SK-N-SH treated with all-trans-retinoic acid at 6 μM for 48 hours (cell line): ENCODE measurements around the gene CLEC12A.
"Not testable (repeated sequence)": the region's sequence is repeated elsewhere in the genome, so short reads cannot be mapped to it uniquely, and the experiment has no call there.

Source experiments
- ARNTL ChIP-seq: fragments of 450-650 bp; formaldehyde crosslinking; IDR thresholded peaks from 2 replicates; pipeline ENCODE4 v1.5.0; 2020; ENCODE audit warnings: low read depth, mild to moderate bottlenecking, moderate library complexity, borderline replicate concordance
- OSR1 ChIP-seq: fragments of 250-450 bp; sonication (Bioruptor Pico); IDR thresholded peaks from 2 replicates; pipeline ENCODE4 v1.8.0; 2022; ENCODE audit warnings: moderate library complexity, mild to moderate bottlenecking, inconsistent platforms
- TOX ChIP-seq: fragments of 250-450 bp; sonication (Bioruptor Pico); IDR thresholded peaks from 2 replicates; pipeline ENCODE4 v1.8.0; 2021; ENCODE audit warnings: mild to moderate bottlenecking, moderate library complexity, borderline replicate concordance
- ZC3H10 ChIP-seq: fragments of 250-450 bp; sonication (Bioruptor Pico); IDR thresholded peaks from 2 replicates; pipeline ENCODE4 v1.5.1; 2021; ENCODE audit warnings: mild to moderate bottlenecking, moderate library complexity
- TF ChIP-seq, protein P1 (sequence below): fragments of 250-450 bp; sonication (Bioruptor Pico); IDR thresholded peaks from 2 replicates; pipeline ENCODE4 v1.8.0; 2021; ENCODE audit warnings: low read depth, mild to moderate bottlenecking, moderate library complexity, borderline replicate concordance
- TF ChIP-seq, protein P2 (sequence below): fragments of 250-450 bp; sonication (Bioruptor Pico); IDR thresholded peaks from 2 replicates; pipeline ENCODE4 v1.8.0; 2020; ENCODE audit warnings: mild to moderate bottlenecking, moderate library complexity, borderline replicate concordance

DNA sequence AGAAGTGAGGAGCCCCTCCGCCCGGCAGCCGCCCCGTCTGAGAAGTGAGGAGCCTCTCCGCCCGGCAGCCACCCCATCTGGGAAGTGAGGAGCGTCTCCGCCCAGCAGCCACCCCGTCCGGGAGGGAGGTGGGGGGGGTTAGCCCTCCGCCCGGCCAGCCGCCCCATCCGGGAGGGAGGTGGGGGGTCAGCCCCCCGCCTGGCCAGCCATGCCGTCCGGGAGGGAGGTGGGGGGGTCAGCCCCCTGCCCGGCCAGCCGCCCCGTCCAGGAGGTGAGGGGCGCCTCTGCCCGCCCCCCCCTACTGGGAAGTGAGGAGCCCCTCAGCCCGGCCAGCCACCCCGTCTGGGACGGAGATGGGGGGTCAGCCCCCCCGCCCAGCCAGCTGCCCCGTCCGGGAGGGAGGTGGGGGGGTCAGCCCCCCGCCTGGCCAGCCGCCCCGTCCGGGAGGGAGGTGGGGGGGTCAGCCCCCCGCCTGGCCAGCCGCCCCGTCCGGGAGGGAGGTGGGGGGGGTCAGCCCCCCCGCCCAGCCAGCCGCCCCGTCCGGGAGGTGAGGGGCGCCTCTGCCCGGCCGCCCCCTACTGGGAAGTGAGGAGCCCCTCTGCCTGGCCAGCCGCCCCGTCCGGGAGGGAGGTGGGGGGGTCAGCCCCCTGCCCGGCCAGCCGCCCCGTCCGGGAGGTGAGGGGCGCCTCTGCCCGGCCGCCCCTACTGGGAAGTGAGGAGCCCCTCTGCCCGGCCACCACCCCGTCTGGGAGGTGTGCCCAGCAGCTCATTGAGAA lies 18.1 kb upstream of the CLEC12A start:
- TF ChIP-seq TOX, ZC3H10, OSR1, ARNTL (CRISPR knock-in tag): not testable (repeated sequence)
- TF ChIP-seq, protein P1, sequence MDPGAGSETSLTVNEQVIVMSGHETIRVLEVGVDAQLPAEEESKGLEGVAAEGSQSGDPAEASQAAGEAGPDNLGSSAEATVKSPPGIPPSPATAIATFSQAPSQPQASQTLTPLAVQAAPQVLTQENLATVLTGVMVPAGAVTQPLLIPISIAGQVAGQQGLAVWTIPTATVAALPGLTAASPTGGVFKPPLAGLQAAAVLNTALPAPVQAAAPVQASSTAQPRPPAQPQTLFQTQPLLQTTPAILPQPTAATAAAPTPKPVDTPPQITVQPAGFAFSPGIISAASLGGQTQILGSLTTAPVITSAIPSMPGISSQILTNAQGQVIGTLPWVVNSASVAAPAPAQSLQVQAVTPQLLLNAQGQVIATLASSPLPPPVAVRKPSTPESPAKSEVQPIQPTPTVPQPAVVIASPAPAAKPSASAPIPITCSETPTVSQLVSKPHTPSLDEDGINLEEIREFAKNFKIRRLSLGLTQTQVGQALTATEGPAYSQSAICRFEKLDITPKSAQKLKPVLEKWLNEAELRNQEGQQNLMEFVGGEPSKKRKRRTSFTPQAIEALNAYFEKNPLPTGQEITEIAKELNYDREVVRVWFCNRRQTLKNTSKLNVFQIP (CRISPR knock-in tag), result not testable (repeated sequence)
- TF ChIP-seq, protein P2, sequence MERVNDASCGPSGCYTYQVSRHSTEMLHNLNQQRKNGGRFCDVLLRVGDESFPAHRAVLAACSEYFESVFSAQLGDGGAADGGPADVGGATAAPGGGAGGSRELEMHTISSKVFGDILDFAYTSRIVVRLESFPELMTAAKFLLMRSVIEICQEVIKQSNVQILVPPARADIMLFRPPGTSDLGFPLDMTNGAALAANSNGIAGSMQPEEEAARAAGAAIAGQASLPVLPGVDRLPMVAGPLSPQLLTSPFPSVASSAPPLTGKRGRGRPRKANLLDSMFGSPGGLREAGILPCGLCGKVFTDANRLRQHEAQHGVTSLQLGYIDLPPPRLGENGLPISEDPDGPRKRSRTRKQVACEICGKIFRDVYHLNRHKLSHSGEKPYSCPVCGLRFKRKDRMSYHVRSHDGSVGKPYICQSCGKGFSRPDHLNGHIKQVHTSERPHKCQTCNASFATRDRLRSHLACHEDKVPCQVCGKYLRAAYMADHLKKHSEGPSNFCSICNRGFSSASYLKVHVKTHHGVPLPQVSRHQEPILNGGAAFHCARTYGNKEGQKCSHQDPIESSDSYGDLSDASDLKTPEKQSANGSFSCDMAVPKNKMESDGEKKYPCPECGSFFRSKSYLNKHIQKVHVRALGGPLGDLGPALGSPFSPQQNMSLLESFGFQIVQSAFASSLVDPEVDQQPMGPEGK (CRISPR knock-in tag), result not testable (repeated sequence)
